SK-N-SH (cell line): Measurements from ENCODE around the gene ARAF. TPM values are rescaled to one million over a fixed set of nuclear protein-coding genes. Genes with fewer than 3 reads are reported as not detected.

Source experiments
- CTCF ChIA-PET: fragments of 300-600, 350-600 bp; formaldehyde crosslinking; extraction: SDS; loops from one replicate; lab custom pipeline; 2021; lab: Yijun Ruan, JAX
- POLR2A ChIA-PET: fragments of 350-600 bp; sonication (Branson Sonifier 250); formaldehyde crosslinking; extraction: SDS; loops from one replicate; lab custom pipeline; 2020; ENCODE audit warnings: antibody characterized with exemption, inconsistent platforms; lab: Yijun Ruan, JAX
- DNase-seq: peaks from one replicate; pipeline ENCODE4 v3.0.0; 2012
- H2AFZ ChIP-seq: fragments of 200-600 bp; sonication (generic); 2 replicates; pipeline ENCODE4 v1.8.1; 2016; ENCODE audit warnings: antibody characterized with exemption, mild to moderate bottlenecking, low read depth
- H3F3A ChIP-seq: fragments of 200-600 bp; sonication (generic); replicated peaks from 2 replicates; pipeline ENCODE3; 2016; ENCODE audit warnings: antibody characterized with exemption, mild to moderate bottlenecking; ENCODE audit not compliant: insufficient read depth
- H3K27ac ChIP-seq, 2 experiments: fragments of 200-500 bp in 1 of 2; fragments of 200-600 bp in 1 of 2; sonication (Bioruptor generic) in 1 of 2; sonication (generic), shearing (Covaris generic) in 1 of 2; 2 replicates each; pipeline versions ENCODE4 v1.5.1 to v1.6.1; 2014 to 2016; ENCODE audit warnings: low read depth in 2 of 2, inconsistent platforms in 1 of 2, low read length in 1 of 2, mild to moderate bottlenecking in 1 of 2, mixed read lengths in 1 of 2
- H3K27me3 ChIP-seq: fragments of 200-600 bp; sonication (generic), shearing (Covaris generic); 2 replicates; pipeline ENCODE4 v1.6.1; 2016; ENCODE audit warnings: mixed run types; ENCODE audit not compliant: insufficient read depth
- H3K36me3 ChIP-seq, 2 experiments: fragments of 200-500 bp in 1 of 2; fragments of 200-600 bp in 1 of 2; sonication (Bioruptor generic) in 1 of 2; sonication (generic) in 1 of 2; replicated peaks in 1 of 2; 2 replicates each; pipeline versions ENCODE3 to v1.5.1; 2014 to 2016; ENCODE audit warnings: low read length in 1 of 2, mild to moderate bottlenecking in 1 of 2; ENCODE audit not compliant: insufficient read depth in 2 of 2, control insufficient read depth in 1 of 2
- H3K4me1 ChIP-seq, 2 experiments: fragments of 200-500 bp in 1 of 2; fragments of 200-600 bp in 1 of 2; sonication (Bioruptor generic) in 1 of 2; sonication (generic), shearing (Covaris generic) in 1 of 2; 2 replicates each; pipeline versions ENCODE4 v1.5.1 to v1.6.1; 2014 to 2016; ENCODE audit warnings: low read depth in 1 of 2, low read length in 1 of 2, mixed run types in 1 of 2; ENCODE audit not compliant: insufficient read depth in 2 of 2, control insufficient read depth in 1 of 2
- H3K4me2 ChIP-seq: fragments of 200-600 bp; sonication (generic), shearing (Covaris generic); 2 replicates; pipeline ENCODE4 v1.6.1; 2017; ENCODE audit warnings: mixed run types
- H3K4me3 ChIP-seq, 2 experiments: fragments of 200-500 bp in 1 of 2; fragments of 200-600 bp in 1 of 2; sonication (Bioruptor generic) in 1 of 2; sonication (generic), shearing (Covaris generic) in 1 of 2; 2 replicates each; pipeline versions ENCODE4 v1.5.1 to v1.8.1; 2014 to 2016; ENCODE audit warnings: low read depth in 2 of 2, inconsistent platforms in 1 of 2, low read length in 1 of 2, mild to moderate bottlenecking in 1 of 2, mixed read lengths in 1 of 2, moderate library complexity in 1 of 2
- H3K79me2 ChIP-seq: fragments of 200-600 bp; sonication (generic); 2 replicates; pipeline ENCODE4 v1.8.1; 2017; ENCODE audit warnings: mild to moderate bottlenecking; ENCODE audit not compliant: insufficient read depth
- H3K9ac ChIP-seq: fragments of 200-600 bp; sonication (generic); 2 replicates; pipeline ENCODE4 v1.6.1; 2017; ENCODE audit warnings: mixed run types
- H3K9me2 ChIP-seq: fragments of 200-600 bp; sonication (generic); 2 replicates; pipeline ENCODE4 v1.6.1; 2017; ENCODE audit warnings: mixed run types
- H3K9me3 ChIP-seq: fragments of 200-600 bp; sonication (generic); 2 replicates; pipeline ENCODE4 v1.6.1; 2017; ENCODE audit warnings: mixed run types, mild to moderate bottlenecking, moderate library complexity
- H4K20me1 ChIP-seq: fragments of 200-600 bp; sonication (generic); 2 replicates; pipeline ENCODE4 v1.6.1; 2017; ENCODE audit warnings: mild to moderate bottlenecking, mixed run types; ENCODE audit not compliant: insufficient read depth
- CHD2 ChIP-seq: fragments of 150-350 bp; IDR thresholded peaks from 2 replicates; pipeline ENCODE4 v1.6.1; 2018; ENCODE audit warnings: low read length; ENCODE audit not compliant: partially characterized antibody
- EP300 ChIP-seq, 2 experiments: IDR thresholded peaks; 2 replicates each; pipeline versions ENCODE4 v1.4.0 to v1.6.1; 2012; ENCODE audit warnings: borderline replicate concordance in 1 of 2, low read depth in 1 of 2, low read length in 1 of 2
- FOSL2 ChIP-seq: IDR thresholded peaks from 2 replicates; pipeline ENCODE4 v1.4.0; 2012; ENCODE audit warnings: low read depth, mild to moderate bottlenecking, moderate library complexity, borderline replicate concordance
- FOXJ3 ChIP-seq: sonication (generic); formaldehyde crosslinking; IDR thresholded peaks from 2 replicates; pipeline ENCODE4 v1.5.1; 2020; ENCODE audit warnings: mild to moderate bottlenecking, missing genetic modification reagents
- GABPA ChIP-seq: IDR thresholded peaks from 2 replicates; pipeline ENCODE4 v1.4.0; 2012; ENCODE audit warnings: low read depth, mild to moderate bottlenecking
- GATA2 ChIP-seq: sonication (generic); formaldehyde crosslinking; IDR thresholded peaks from 2 replicates; pipeline ENCODE4 v1.5.0; 2020; ENCODE audit warnings: mild to moderate bottlenecking, missing genetic modification reagents
- MEF2A ChIP-seq: IDR thresholded peaks from 2 replicates; pipeline ENCODE4 v1.4.0; 2012; ENCODE audit warnings: low read depth, borderline replicate concordance
- MXI1 ChIP-seq: IDR thresholded peaks from 2 replicates; pipeline ENCODE4 v1.6.1; 2012; ENCODE audit warnings: mild to moderate bottlenecking, low read depth, low read length, improper control_type of control experiment
- NFIC ChIP-seq: IDR thresholded peaks from 2 replicates; pipeline ENCODE4 v1.4.0; 2012; ENCODE audit warnings: borderline replicate concordance
- RFX5 ChIP-seq: IDR thresholded peaks from 2 replicates; pipeline ENCODE4 v1.6.1; 2012; ENCODE audit warnings: mild to moderate bottlenecking, improper control_type of control experiment, low read length
- SIN3A ChIP-seq: IDR thresholded peaks from 2 replicates; pipeline ENCODE4 v1.6.1; 2012; ENCODE audit warnings: low read depth, mild to moderate bottlenecking, low read length, moderate library complexity, borderline replicate concordance
- SMC3 ChIP-seq: IDR thresholded peaks from 2 replicates; pipeline ENCODE4 v1.6.1; 2012; ENCODE audit warnings: low read depth, low read length, improper control_type of control experiment
- TAF1 ChIP-seq: IDR thresholded peaks from 2 replicates; pipeline ENCODE4 v1.6.1; 2012; ENCODE audit warnings: low read depth, mild to moderate bottlenecking, low read length, moderate library complexity, borderline replicate concordance
- TEAD4 ChIP-seq: IDR thresholded peaks from 2 replicates; pipeline ENCODE4 v1.4.0; 2012; ENCODE audit warnings: mild to moderate bottlenecking, borderline replicate concordance; ENCODE audit not compliant: insufficient read depth
- YY1 ChIP-seq: IDR thresholded peaks from 2 replicates; pipeline ENCODE4 v1.4.0; 2012; ENCODE audit warnings: low read depth, mild to moderate bottlenecking
- WGBS: methylation state at CpG from one replicate; pipeline ENCODE4 v1.1.6; 2017; ENCODE audit warnings: low lambda C conversion rate; 5-methylcytosine and 5-hydroxymethylcytosine counted together
- polyA plus RNA-seq, 3 experiments: library from polyadenylated mRNA; depleted of rRNA; stranded (reverse); fragments of >200 nt; gene quantifications; 2 replicates each; pipeline ENCODE4 v1.2.3, GENCODE V29; 2012
- TF ChIP-seq, protein P1 (sequence below): IDR thresholded peaks from 2 replicates; pipeline ENCODE4 v1.4.0; 2012; ENCODE audit warnings: low read depth, borderline replicate concordance
- TF ChIP-seq, protein P2 (sequence below): fragments of 150-350 bp; IDR thresholded peaks from 2 replicates; pipeline ENCODE4 v1.6.1; 2016; ENCODE audit warnings: mild to moderate bottlenecking, low read depth, low read length
- TF ChIP-seq, protein P3 (sequence below): fragments of 200-600 bp; sonication (generic); IDR thresholded peaks from 2 replicates; pipeline ENCODE4 v1.6.1; 2017; ENCODE audit warnings: antibody characterized with exemption, mild to moderate bottlenecking, moderate library complexity

ARAF gene
- polyA plus RNA-seq, 1 of the 3 experiments (the other 2 are of a cell fraction): 48.6 TPM

DNA sequence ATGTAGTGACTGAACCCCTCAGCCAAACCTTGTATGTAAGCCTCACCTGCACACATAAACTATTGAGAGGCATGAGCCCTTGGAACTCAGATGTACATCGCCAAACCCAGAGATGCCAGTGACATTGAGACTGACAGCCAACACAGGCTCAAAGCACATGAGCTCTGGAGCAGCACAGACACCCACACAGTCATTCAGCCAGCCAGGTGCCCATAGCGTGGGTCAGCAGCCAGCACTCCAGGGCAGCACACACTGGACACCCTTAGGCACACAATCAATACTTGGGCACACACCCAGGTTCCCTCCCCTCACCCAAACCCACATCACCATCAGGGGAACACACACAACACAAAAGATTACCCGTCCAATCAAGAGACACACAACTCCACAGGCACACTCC lies 16.9 kb downstream of the ARAF start:
- Histone ChIP-seq H3K4me1 (peaks cover 0 to 2% of the 10 kb centered on the region in 2 experiments; a peak in 1 of 4 replicates), H3K4me2 (no peak overlapping the region), H3K9me2 (no peaks in the 10 kb centered on the region), H3K27me3 (no peaks in the 10 kb centered on the region; the same call in 1 of the 2 replicates), H3F3A (no peaks in the 10 kb centered on the region), H2AFZ (no peak overlapping the region), H3K36me3 (no peaks in the 10 kb centered on the region), H3K4me3 (no peak overlapping the region), H3K9me3 (no peaks in the 10 kb centered on the region), H3K79me2 (peaks cover 5% of the 10 kb centered on the region; the same call in 1 of the 2 replicates), H4K20me1 (no peaks in the 10 kb centered on the region), H3K9ac (no peak overlapping the region), H3K27ac (no peak overlapping the region)
- WGBS: 29% methylated on average over 2 of the region's 3 CpGs
- CTCF ChIA-PET: no interaction called here
- POLR2A ChIA-PET: no interaction called here
- TF ChIP-seq SIN3A (no peak), RFX5 (no peak), EP300 (IDR thresholded peaks at IDR 0.05; ENCODE audit: borderline replicate concordance in 1 of 2, low read depth in 1 of 2, low read length in 1 of 2) (no peak), MEF2A (no peak)
- TF ChIP-seq, protein P1, sequence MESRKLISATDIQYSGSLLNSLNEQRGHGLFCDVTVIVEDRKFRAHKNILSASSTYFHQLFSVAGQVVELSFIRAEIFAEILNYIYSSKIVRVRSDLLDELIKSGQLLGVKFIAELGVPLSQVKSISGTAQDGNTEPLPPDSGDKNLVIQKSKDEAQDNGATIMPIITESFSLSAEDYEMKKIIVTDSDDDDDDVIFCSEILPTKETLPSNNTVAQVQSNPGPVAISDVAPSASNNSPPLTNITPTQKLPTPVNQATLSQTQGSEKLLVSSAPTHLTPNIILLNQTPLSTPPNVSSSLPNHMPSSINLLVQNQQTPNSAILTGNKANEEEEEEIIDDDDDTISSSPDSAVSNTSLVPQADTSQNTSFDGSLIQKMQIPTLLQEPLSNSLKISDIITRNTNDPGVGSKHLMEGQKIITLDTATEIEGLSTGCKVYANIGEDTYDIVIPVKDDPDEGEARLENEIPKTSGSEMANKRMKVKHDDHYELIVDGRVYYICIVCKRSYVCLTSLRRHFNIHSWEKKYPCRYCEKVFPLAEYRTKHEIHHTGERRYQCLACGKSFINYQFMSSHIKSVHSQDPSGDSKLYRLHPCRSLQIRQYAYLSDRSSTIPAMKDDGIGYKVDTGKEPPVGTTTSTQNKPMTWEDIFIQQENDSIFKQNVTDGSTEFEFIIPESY: no peak
- TF ChIP-seq, protein P2, sequence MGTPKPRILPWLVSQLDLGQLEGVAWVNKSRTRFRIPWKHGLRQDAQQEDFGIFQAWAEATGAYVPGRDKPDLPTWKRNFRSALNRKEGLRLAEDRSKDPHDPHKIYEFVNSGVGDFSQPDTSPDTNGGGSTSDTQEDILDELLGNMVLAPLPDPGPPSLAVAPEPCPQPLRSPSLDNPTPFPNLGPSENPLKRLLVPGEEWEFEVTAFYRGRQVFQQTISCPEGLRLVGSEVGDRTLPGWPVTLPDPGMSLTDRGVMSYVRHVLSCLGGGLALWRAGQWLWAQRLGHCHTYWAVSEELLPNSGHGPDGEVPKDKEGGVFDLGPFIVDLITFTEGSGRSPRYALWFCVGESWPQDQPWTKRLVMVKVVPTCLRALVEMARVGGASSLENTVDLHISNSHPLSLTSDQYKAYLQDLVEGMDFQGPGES: no peak
- DNase-seq: no peak

DNA sequence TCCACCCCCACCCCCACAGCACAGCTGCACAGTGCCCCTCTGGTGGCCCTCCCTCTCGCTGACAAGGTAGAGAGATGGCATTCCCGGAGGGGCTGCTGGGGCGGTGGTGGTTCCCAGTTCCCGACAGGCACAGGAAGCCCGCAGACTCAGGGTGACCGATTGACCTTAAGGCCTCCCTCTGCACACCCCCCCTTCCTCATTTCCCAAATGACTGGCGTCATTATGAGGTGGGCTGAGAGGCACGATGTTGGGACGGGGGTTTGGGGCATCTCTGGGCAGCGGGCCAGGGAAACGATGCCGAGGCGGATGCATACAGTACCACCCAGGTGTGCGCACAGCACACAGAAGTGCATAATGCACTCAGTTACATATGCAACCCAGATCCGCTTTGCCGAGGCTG lies 17.7 kb downstream of the ARAF start:
- H3K4me3 ChIP-seq: no peak overlapping the region
- H3K4me1 ChIP-seq: peaks cover 0 to 2% of the 10 kb centered on the region in 2 experiments; a peak in 1 of 4 replicates
- no peak overlapping the region for H3K9ac ChIP-seq
- DNase-seq: no peak
- H3K27ac ChIP-seq: no peak overlapping the region
- H3F3A ChIP-seq: peaks cover 3% of the 10 kb centered on the region
- WGBS: 59% methylated on average over 6 of the region's 16 CpGs
- POLR2A ChIA-PET: no interaction called here
- H3K9me3 ChIP-seq: no peaks in the 10 kb centered on the region
- no peaks in the 10 kb centered on the region; the same call in 1 of the 2 replicates for H3K27me3 ChIP-seq
- CTCF ChIA-PET: no interaction called here
- H3K36me3 ChIP-seq: no peaks in the 10 kb centered on the region
- no peaks in the 10 kb centered on the region for H4K20me1 ChIP-seq
- H2AFZ ChIP-seq: no peak overlapping the region
- no peak for TF ChIP-seq GABPA
- no peak for TF ChIP-seq YY1
- TF ChIP-seq, protein P1: no peak
- TF ChIP-seq NFIC: no peak
- no peak for TF ChIP-seq CHD2
- TF ChIP-seq GATA2 (CRISPR knock-in tag): no peak
- TF ChIP-seq TEAD4: no peak
- TF ChIP-seq FOXJ3 (CRISPR knock-in tag): no peak
- no peak for TF ChIP-seq FOSL2
- no peak for TF ChIP-seq SMC3
- TF ChIP-seq, protein P3, sequence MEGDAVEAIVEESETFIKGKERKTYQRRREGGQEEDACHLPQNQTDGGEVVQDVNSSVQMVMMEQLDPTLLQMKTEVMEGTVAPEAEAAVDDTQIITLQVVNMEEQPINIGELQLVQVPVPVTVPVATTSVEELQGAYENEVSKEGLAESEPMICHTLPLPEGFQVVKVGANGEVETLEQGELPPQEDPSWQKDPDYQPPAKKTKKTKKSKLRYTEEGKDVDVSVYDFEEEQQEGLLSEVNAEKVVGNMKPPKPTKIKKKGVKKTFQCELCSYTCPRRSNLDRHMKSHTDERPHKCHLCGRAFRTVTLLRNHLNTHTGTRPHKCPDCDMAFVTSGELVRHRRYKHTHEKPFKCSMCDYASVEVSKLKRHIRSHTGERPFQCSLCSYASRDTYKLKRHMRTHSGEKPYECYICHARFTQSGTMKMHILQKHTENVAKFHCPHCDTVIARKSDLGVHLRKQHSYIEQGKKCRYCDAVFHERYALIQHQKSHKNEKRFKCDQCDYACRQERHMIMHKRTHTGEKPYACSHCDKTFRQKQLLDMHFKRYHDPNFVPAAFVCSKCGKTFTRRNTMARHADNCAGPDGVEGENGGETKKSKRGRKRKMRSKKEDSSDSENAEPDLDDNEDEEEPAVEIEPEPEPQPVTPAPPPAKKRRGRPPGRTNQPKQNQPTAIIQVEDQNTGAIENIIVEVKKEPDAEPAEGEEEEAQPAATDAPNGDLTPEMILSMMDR: no peak
- TF ChIP-seq, protein P2: no peak
- no peak for TF ChIP-seq TAF1
- TF ChIP-seq MXI1: no peak
- TF ChIP-seq RFX5: no peak
- TF ChIP-seq, all 33 proteins: peak for 0
- peaks cover 13% of the 10 kb centered on the region; the same call in 1 of the 2 replicates for H3K79me2 ChIP-seq
- H3K4me2 ChIP-seq: no peak overlapping the region
- no peaks in the 10 kb centered on the region for H3K9me2 ChIP-seq
